ENCODE results near the gene MICAL3.

- TF ChIP-seq CTCF (IDR thresholded peaks at IDR 0.05; ENCODE audit: low read length) (no peak), EZH2 (optimal IDR thresholded peaks at IDR 0.05; ENCODE audit: low read depth, low read length) (no peak), EZH2phosphoT487 (IDR thresholded peaks at IDR 0.05; ENCODE audit: low read length) (no peak)
Measured at GRCh38 chr22:18029686-18030267, 5.4 kb upstream of the MICAL3 start.

All from MM.1S (cell line).